IMR-90 (cell line): Measurements from ENCODE around the gene KRTAP12-4. TPM values are rescaled to one million over a fixed set of nuclear protein-coding genes. Genes with fewer than 3 reads are reported as not detected.

Experiments used
- ATAC-seq: fragments of 200-7000 bp; cut with Tn5 transposase; 2 replicates; pipeline ENCODE4 v1.9.1; 2020; ENCODE audit warnings: low read depth, mild to moderate bottlenecking, moderate library complexity
- BruUV-seq: library from RNA; stranded (reverse); fragments of 400-500 nt; replicated peaks from 2 replicates; lab custom pipeline; 2021; lab: Mats Ljungman, UMichigan
- CTCF ChIA-PET: fragments of 300-600 bp; formaldehyde crosslinking; extraction: SDS; loops from one replicate; lab custom pipeline; 2021; ENCODE audit warnings: antibody characterized with exemption; lab: Yijun Ruan, JAX
- POLR2A ChIA-PET: fragments of 300-600 bp; sonication (Branson Sonifier 250); formaldehyde crosslinking; loops from one replicate; lab custom pipeline; 2022; ENCODE audit warnings: antibody characterized with exemption; ENCODE audit not compliant: unreplicated experiment; lab: Charles Lee
- DNase-seq: peaks from one replicate; pipeline ENCODE4 v3.0.0; 2013
- H2AFZ ChIP-seq: replicated peaks from 2 replicates; pipeline ENCODE3; 2013; ENCODE audit warnings: low read length, mild to moderate bottlenecking; ENCODE audit not compliant: poor library complexity
- H2AK5ac ChIP-seq: 2 replicates; pipeline ENCODE4 v1.6.1; 2013; ENCODE audit warnings: low read depth, low read length, inconsistent platforms
- H2AK9ac ChIP-seq: replicated peaks from 2 replicates; pipeline ENCODE3; 2013; ENCODE audit warnings: mild to moderate bottlenecking, low read depth, low read length, moderate library complexity; ENCODE audit not compliant: poor library complexity
- H2BK120ac ChIP-seq: 2 replicates; pipeline ENCODE4 v1.6.1; 2013; ENCODE audit warnings: low read depth, low read length, inconsistent platforms
- H2BK15ac ChIP-seq: 3 replicates; pipeline ENCODE4 v1.6.1; 2013; ENCODE audit warnings: low read depth, low read length, inconsistent platforms
- H2BK20ac ChIP-seq: 2 replicates; pipeline ENCODE4 v1.6.1; 2013; ENCODE audit warnings: low read depth, mild to moderate bottlenecking, inconsistent platforms, low read length, moderate library complexity
- H2BK5ac ChIP-seq: 2 replicates; pipeline ENCODE4 v1.6.1; 2013; ENCODE audit warnings: mild to moderate bottlenecking, low read depth, low read length, inconsistent platforms; ENCODE audit not compliant: poor library complexity, severe bottlenecking
- H3K14ac ChIP-seq: replicated peaks from 2 replicates; pipeline ENCODE4 v1.6.1; 2013; ENCODE audit warnings: low read depth, low read length, inconsistent platforms
- H3K18ac ChIP-seq: 2 replicates; pipeline ENCODE4 v1.6.1; 2013; ENCODE audit warnings: low read depth, low read length, control low read depth
- H3K23ac ChIP-seq: 2 replicates; pipeline ENCODE4 v1.6.1; 2013; ENCODE audit warnings: low read depth, low read length, inconsistent platforms
- H3K27ac ChIP-seq: 2 replicates; pipeline ENCODE4 v1.5.1; 2013; ENCODE audit warnings: mild to moderate bottlenecking, control low read depth, low read length; ENCODE audit not compliant: insufficient read depth
- H3K27me3 ChIP-seq: 2 replicates; pipeline ENCODE4 v1.6.1; 2013; ENCODE audit warnings: low read length; ENCODE audit not compliant: control insufficient read depth, insufficient read depth
- H3K36me3 ChIP-seq: 2 replicates; pipeline ENCODE4 v1.6.1; 2013; ENCODE audit warnings: low read length, mixed read lengths; ENCODE audit not compliant: control insufficient read depth, insufficient read depth
- H3K4ac ChIP-seq: 2 replicates; pipeline ENCODE4 v1.6.1; 2013; ENCODE audit warnings: low read depth, low read length, inconsistent platforms
- H3K4me1 ChIP-seq: 2 replicates; pipeline ENCODE4 v1.6.1; 2013; ENCODE audit warnings: low read length, mixed read lengths; ENCODE audit not compliant: control insufficient read depth, insufficient read depth
- H3K4me2 ChIP-seq: 2 replicates; pipeline ENCODE4 v1.6.1; 2013; ENCODE audit warnings: low read depth, mild to moderate bottlenecking, control low read depth, low read length, moderate library complexity
- H3K4me3 ChIP-seq: 2 replicates; pipeline ENCODE4 v1.5.1; 2013; ENCODE audit warnings: low read depth, mild to moderate bottlenecking, control low read depth, low read length, moderate library complexity; ENCODE audit not compliant: insufficient read depth
- H3K56ac ChIP-seq: 2 replicates; pipeline ENCODE4 v1.6.1; 2013; ENCODE audit warnings: low read length, inconsistent platforms; ENCODE audit not compliant: insufficient read depth; ENCODE audit errors: extremely low read depth
- H3K79me1 ChIP-seq, 2 experiments: 2 replicates each; pipeline ENCODE4 v1.6.1; 2013; ENCODE audit warnings: low read length in 2 of 2, inconsistent platforms in 1 of 2, low read depth in 1 of 2
- H3K9ac ChIP-seq: 2 replicates; pipeline ENCODE4 v1.6.1; 2013; ENCODE audit warnings: low read depth, low read length, control low read depth
- H3K9me1 ChIP-seq: 2 replicates; pipeline ENCODE4 v1.6.1; 2013; ENCODE audit warnings: low read length, inconsistent platforms; ENCODE audit not compliant: insufficient read depth
- H3K9me3 ChIP-seq: 2 replicates; pipeline ENCODE4 v1.6.1; 2013; ENCODE audit warnings: low read length; ENCODE audit not compliant: control insufficient read depth, insufficient read depth
- H4K20me1 ChIP-seq: 2 replicates; pipeline ENCODE4 v1.6.1; 2013; ENCODE audit warnings: low read length, inconsistent platforms; ENCODE audit not compliant: insufficient read depth
- H4K5ac ChIP-seq: 2 replicates; pipeline ENCODE4 v1.6.1; 2013; ENCODE audit warnings: mild to moderate bottlenecking, low read depth, low read length, control low read depth
- H4K8ac ChIP-seq, 2 experiments: 2 replicates each; pipeline ENCODE4 v1.6.1; 2013; ENCODE audit warnings: low read depth in 2 of 2, low read length in 2 of 2, control low read depth in 1 of 2, inconsistent platforms in 1 of 2
- H4K91ac ChIP-seq: 2 replicates; pipeline ENCODE4 v1.6.1; 2013; ENCODE audit warnings: low read depth, low read length, inconsistent platforms; ENCODE audit not compliant: insufficient read depth
- BHLHE40 ChIP-seq: fragments of 150-350 bp; IDR thresholded peaks from 2 replicates; pipeline ENCODE4 v1.6.1; 2016; ENCODE audit warnings: mild to moderate bottlenecking, low read depth, low read length
- CEBPB ChIP-seq: IDR thresholded peaks from 2 replicates; pipeline ENCODE4 v1.6.1; 2012; ENCODE audit warnings: low read depth, low read length, improper control_type of control experiment
- CHD1 ChIP-seq: IDR thresholded peaks from 2 replicates; pipeline ENCODE4 v1.6.1; 2012; ENCODE audit warnings: low read depth, low read length, improper control_type of control experiment
- ELK1 ChIP-seq: fragments of 150-350 bp; IDR thresholded peaks from 2 replicates; pipeline ENCODE4 v1.6.1; 2016; ENCODE audit warnings: low read depth, mild to moderate bottlenecking, low read length, moderate library complexity, borderline replicate concordance
- MAFK ChIP-seq: IDR thresholded peaks from 2 replicates; pipeline ENCODE4 v1.6.1; 2012; ENCODE audit warnings: low read depth, low read length, improper control_type of control experiment
- MAZ ChIP-seq: IDR thresholded peaks from 2 replicates; pipeline ENCODE4 v1.6.1; 2012; ENCODE audit warnings: low read depth, mild to moderate bottlenecking, low read length, improper control_type of control experiment, moderate library complexity, borderline replicate concordance
- MXI1 ChIP-seq: IDR thresholded peaks from 2 replicates; pipeline ENCODE4 v1.6.1; 2012; ENCODE audit warnings: low read depth, mild to moderate bottlenecking, low read length, moderate library complexity, borderline replicate concordance
- NFE2L2 ChIP-seq: fragments of 150-350 bp; IDR thresholded peaks from 2 replicates; pipeline ENCODE4 v1.6.1; 2016; ENCODE audit warnings: low read depth, mild to moderate bottlenecking, low read length
- POLR2A ChIP-seq: IDR thresholded peaks from 2 replicates; pipeline ENCODE4 v1.6.1; 2012; ENCODE audit warnings: mild to moderate bottlenecking, low read depth, low read length
- RAD21 ChIP-seq: IDR thresholded peaks from 2 replicates; pipeline ENCODE4 v1.6.1; 2012; ENCODE audit warnings: low read length, improper control_type of control experiment
- RCOR1 ChIP-seq: IDR thresholded peaks from 2 replicates; pipeline ENCODE4 v1.6.1; 2012; ENCODE audit warnings: mild to moderate bottlenecking, low read length, improper control_type of control experiment; ENCODE audit not compliant: insufficient replicate concordance
- RFX5 ChIP-seq: IDR thresholded peaks from 2 replicates; pipeline ENCODE4 v1.8.0; 2012; ENCODE audit warnings: low read depth, mild to moderate bottlenecking, low read length, moderate library complexity
- SMC3 ChIP-seq: fragments of 150-350 bp; IDR thresholded peaks from 2 replicates; pipeline ENCODE4 v1.6.1; 2016; ENCODE audit warnings: low read depth, mild to moderate bottlenecking, antibody characterized with exemption, low read length, moderate library complexity
- WGBS, 2 experiments: methylation state at CpG; one replicate each; pipeline versions ENCODE4 v1.1.5 to v1.1.7; 2013; ENCODE audit warnings: missing lambda C conversion rate in 2 of 2; ENCODE audit not compliant: insufficient read length in 1 of 2; ENCODE audit errors: extremely low coverage in 2 of 2; 5-methylcytosine and 5-hydroxymethylcytosine counted together
- dilution Hi-C: fragments of 300-500 bp; cut with HindIII; formaldehyde crosslinking; loops from one replicate; pipeline ENCODE4 v1.14.3; 2018; ENCODE audit warnings: low sequenced_read_pairs; ENCODE audit not compliant: unreplicated experiment
- in situ Hi-C: fragments of 300-500 bp; cut with MboI; formaldehyde crosslinking; loops from 3 replicates; pipeline ENCODE4 v1.14.3; 2019; ENCODE audit warnings: low sequenced_read_pairs, inconsistent platforms, mixed read lengths
- intact Hi-C: fragments of 100-400 bp; cut with micrococcal nuclease; formaldehyde crosslinking; loops from 2 replicates; pipeline ENCODE4 v1.10.0; 2022
- polyA plus RNA-seq, 3 experiments: library from polyadenylated mRNA; depleted of rRNA; stranded (reverse); fragments of >200 nt; gene quantifications; 2 replicates each; pipeline ENCODE4 v1.2.3, GENCODE V29; 2012; ENCODE audit warnings: low replicate concordance in 1 of 3
- total RNA-seq: library from RNA; depleted of rRNA; stranded (reverse); fragments of >200 nt; gene quantifications from 2 replicates; pipeline ENCODE4 v1.2.3, GENCODE V29; 2012
- TF ChIP-seq, protein P1 (sequence below): fragments of 150-350 bp; IDR thresholded peaks from 2 replicates; pipeline ENCODE4 v1.6.1; 2017; ENCODE audit warnings: mild to moderate bottlenecking, antibody characterized with exemption, low read length, low read depth

KRTAP12-4 gene
- total and polyA plus RNA-seq, 2 of the 4 experiments (the other 2 are of a cell fraction): not detected

- no peak within 1 kb of the TSS for H2AK5ac ChIP-seq
- H4K91ac ChIP-seq: no peak within 1 kb of the TSS
- H3K4me3 ChIP-seq: no peak within 1 kb of the TSS
- H3K9me3 ChIP-seq: no peaks in the 10 kb centered on the region
- H4K5ac ChIP-seq: no peak within 1 kb of the TSS
- H3K79me1 ChIP-seq: no peaks in the 10 kb centered on the region
- no peak within 1 kb of the TSS for H3K4me2 ChIP-seq
- no peak within 1 kb of the TSS for H3K18ac ChIP-seq
- H3K4me1 ChIP-seq: no peaks in the 10 kb centered on the region
- DNase-seq (no peak), ATAC-seq (no peak)
- POLR2A ChIA-PET: no interaction called here
- H4K8ac ChIP-seq: no peak within 1 kb of the TSS
- H3K9ac ChIP-seq: no peak within 1 kb of the TSS
- in situ Hi-C loops: no loop called here
- H2BK20ac ChIP-seq: no peak within 1 kb of the TSS
- no peak within 1 kb of the TSS for H2BK15ac ChIP-seq
- H4K20me1 ChIP-seq: no peaks in the 10 kb centered on the region
- CTCF ChIA-PET: no interaction called here
- peaks cover 30% of the 10 kb centered on the region for H3K27me3 ChIP-seq
- no peak within 1 kb of the TSS for H2AK9ac ChIP-seq
- intact Hi-C loops: no loop called here
- no peak within 1 kb of the TSS for H2BK120ac ChIP-seq
- H3K27ac ChIP-seq: no peak within 1 kb of the TSS
- H3K14ac ChIP-seq: no peak within 1 kb of the TSS
- BruUV-seq: no TSS peak
- no peak within 1 kb of the TSS for H3K23ac ChIP-seq
- no peak within 1 kb of the TSS for H3K4ac ChIP-seq
- no peak for TF ChIP-seq CHD1
- no peak for TF ChIP-seq BHLHE40
- no peak for TF ChIP-seq CEBPB
- no peak for TF ChIP-seq MAFK
- no peak for TF ChIP-seq MXI1
- TF ChIP-seq POLR2A: no peak
- TF ChIP-seq MAZ: no peak
- TF ChIP-seq ELK1: no peak
- no peak for TF ChIP-seq RCOR1
- no peak for TF ChIP-seq RAD21
- no peak for TF ChIP-seq NFE2L2
- TF ChIP-seq SMC3: no peak
- no peak for TF ChIP-seq RFX5
- TF ChIP-seq, protein P1, sequence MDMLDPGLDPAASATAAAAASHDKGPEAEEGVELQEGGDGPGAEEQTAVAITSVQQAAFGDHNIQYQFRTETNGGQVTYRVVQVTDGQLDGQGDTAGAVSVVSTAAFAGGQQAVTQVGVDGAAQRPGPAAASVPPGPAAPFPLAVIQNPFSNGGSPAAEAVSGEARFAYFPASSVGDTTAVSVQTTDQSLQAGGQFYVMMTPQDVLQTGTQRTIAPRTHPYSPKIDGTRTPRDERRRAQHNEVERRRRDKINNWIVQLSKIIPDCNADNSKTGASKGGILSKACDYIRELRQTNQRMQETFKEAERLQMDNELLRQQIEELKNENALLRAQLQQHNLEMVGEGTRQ: no peak
- WGBS, 2 experiments: 61% methylated on average over 3 of the region's 23 CpGs; no CpG with 5 or more reads in 1 of the 2 experiments
- H2BK5ac ChIP-seq: no peak within 1 kb of the TSS
- H3K9me1 ChIP-seq: no peaks in the 10 kb centered on the region
- H3K56ac ChIP-seq: no peak within 1 kb of the TSS
- H3K36me3 ChIP-seq: no peaks in the 10 kb centered on the region
- dilution Hi-C loops: no loop called here
- no peak within 1 kb of the TSS for H2AFZ ChIP-seq
Measured at GRCh38 chr21:44681861-44682579, 27.6 kb upstream of the KRTAP12-4 start, which contains the start of gene KRTAP12-1. Gene KRTAP12-1, minus strand, starts transcription at chr21:44682163. Its CDS starts 40 bp downstream, at chr21:44682123.
